MM.1S (cell line): Measurements from ENCODE around the gene IFITM10.

Source experiments
- DNase-seq: peaks from one replicate; pipeline ENCODE4 v3.0.0-alpha.2; 2015
- H2AFZ ChIP-seq: fragments of 300-600 bp; sonication (generic); 2 replicates; pipeline ENCODE4 v1.6.0; 2016; ENCODE audit warnings: antibody characterized with exemption, low read length
- H3F3A ChIP-seq: fragments of 300-600 bp; sonication (generic); 2 replicates; pipeline ENCODE4 v1.6.1; 2016; ENCODE audit warnings: mild to moderate bottlenecking, antibody characterized with exemption, low read length, moderate library complexity, mixed read lengths; ENCODE audit not compliant: insufficient read depth
- H3K27ac ChIP-seq: fragments of 300-600 bp; sonication (generic); 2 replicates; pipeline ENCODE4 v1.5.1; 2016; ENCODE audit warnings: mild to moderate bottlenecking, low read length
- H3K27me3 ChIP-seq: fragments of 300-600 bp; sonication (generic); replicated peaks from 2 replicates; pipeline ENCODE4 v1.6.0; 2016; ENCODE audit warnings: low read length; ENCODE audit not compliant: insufficient read depth
- H3K36me3 ChIP-seq: fragments of 300-600 bp; sonication (generic); replicated peaks from 2 replicates; pipeline ENCODE4 v1.6.1; 2016; ENCODE audit warnings: mild to moderate bottlenecking, low read length, mixed read lengths; ENCODE audit not compliant: insufficient read depth
- H3K4me1 ChIP-seq: fragments of 300-600 bp; sonication (generic); 2 replicates; pipeline ENCODE4 v1.6.1; 2016; ENCODE audit warnings: low read length, mixed read lengths
- H3K4me2 ChIP-seq: fragments of 300-600 bp; sonication (generic); 2 replicates; pipeline ENCODE4 v1.6.0; 2016; ENCODE audit warnings: low read depth, low read length
- H3K4me3 ChIP-seq: fragments of 300-600 bp; sonication (generic); 2 replicates; pipeline ENCODE4 v1.5.1; 2016; ENCODE audit warnings: low read length, mixed read lengths
- H3K79me2 ChIP-seq: fragments of 300-600 bp; sonication (generic); 2 replicates; pipeline ENCODE4 v1.6.1; 2016; ENCODE audit warnings: mixed run types, low read length, mixed read lengths
- H3K9ac ChIP-seq: fragments of 300-600 bp; sonication (generic); 2 replicates; pipeline ENCODE4 v1.6.1; 2016; ENCODE audit warnings: low read length, mixed read lengths
- H3K9me2 ChIP-seq: fragments of 300-600 bp; sonication (generic); replicated peaks from 2 replicates; pipeline ENCODE4 v1.6.1; 2016; ENCODE audit warnings: mild to moderate bottlenecking, low read length, mixed read lengths; ENCODE audit not compliant: insufficient read depth
- H3K9me3 ChIP-seq: fragments of 300-600 bp; sonication (generic); replicated peaks from 2 replicates; pipeline ENCODE4 v1.6.1; 2016; ENCODE audit warnings: mild to moderate bottlenecking, low read length, mixed read lengths; ENCODE audit not compliant: insufficient read depth
- H4K20me1 ChIP-seq: fragments of 300-600 bp; sonication (generic); 2 replicates; pipeline ENCODE4 v1.6.1; 2016; ENCODE audit warnings: mild to moderate bottlenecking, low read length, moderate library complexity, mixed read lengths; ENCODE audit not compliant: insufficient read depth
- CTCF ChIP-seq: fragments of 300-600 bp; sonication (generic); IDR thresholded peaks from 2 replicates; pipeline ENCODE4 v1.5.1; 2016; ENCODE audit warnings: antibody characterized with exemption, low read length, mixed read lengths
- EZH2 ChIP-seq: fragments of 300-600 bp; sonication (generic); optimal IDR thresholded peaks from 2 replicates; pipeline ENCODE3; 2017; ENCODE audit warnings: low read depth, mild to moderate bottlenecking, antibody characterized with exemption, low read length, mixed read lengths
- EZH2phosphoT487 ChIP-seq: fragments of 300-600 bp; sonication (generic); IDR thresholded peaks from 2 replicates; pipeline ENCODE4 v1.6.1; 2018; ENCODE audit warnings: antibody characterized with exemption, low read length

Gene IFITM10

GRCh38 chr11:1753929-1754305, 3.5 kb upstream of the IFITM10 start:
- H3K9me2 ChIP-seq, result no peaks in the 10 kb centered on the region
- no peaks in the 10 kb centered on the region for H3F3A ChIP-seq
- DNase-seq, result no peak
- no peaks in the 10 kb centered on the region for H3K36me3 ChIP-seq
- no peaks in the 10 kb centered on the region for H3K79me2 ChIP-seq
- H3K27me3 ChIP-seq, result no peaks in the 10 kb centered on the region
- H4K20me1 ChIP-seq, result no peaks in the 10 kb centered on the region; the same call in 1 of the 2 replicates
- H3K4me3 ChIP-seq, result no peak overlapping the region
- H3K9ac ChIP-seq, result no peak overlapping the region
- H3K9me3 ChIP-seq, result no peaks in the 10 kb centered on the region
- H3K27ac ChIP-seq, result no peak overlapping the region
- no peaks in the 10 kb centered on the region for H3K4me1 ChIP-seq
- no peak overlapping the region for H2AFZ ChIP-seq
- no peak overlapping the region for H3K4me2 ChIP-seq
- TF ChIP-seq CTCF (no peak), EZH2phosphoT487 (no peak), EZH2 (no peak)

- Histone ChIP-seq H2AFZ (no peak overlapping the region), H3K79me2 (no peaks in the 10 kb centered on the region), H3K4me3 (no peak overlapping the region), H3K27ac (no peak overlapping the region), H3K4me1 (no peaks in the 10 kb centered on the region), H4K20me1 (no peaks in the 10 kb centered on the region; the same call in 1 of the 2 replicates), H3K27me3 (no peaks in the 10 kb centered on the region), H3F3A (no peaks in the 10 kb centered on the region), H3K9me2 (no peaks in the 10 kb centered on the region), H3K36me3 (no peaks in the 10 kb centered on the region), H3K9ac (no peak overlapping the region), H3K9me3 (no peaks in the 10 kb centered on the region), H3K4me2 (no peak overlapping the region)
- TF ChIP-seq CTCF, result no peak
- no peak for TF ChIP-seq EZH2phosphoT487
- no peak for TF ChIP-seq EZH2
- DNase-seq, result no peak
Measured at GRCh38 chr11:1753229-1753928, 3.0 kb upstream of the IFITM10 start.

- no peak for TF ChIP-seq EZH2phosphoT487
- TF ChIP-seq CTCF, result no peak
- no peak for DNase-seq
- no peaks in the 10 kb centered on the region for H3K79me2 ChIP-seq
- no peaks in the 10 kb centered on the region for H3K9me2 ChIP-seq
- H3K9ac ChIP-seq, result no peak overlapping the region
- H3K9me3 ChIP-seq, result no peaks in the 10 kb centered on the region
- H4K20me1 ChIP-seq, result no peaks in the 10 kb centered on the region; the same call in 1 of the 2 replicates
- no peaks in the 10 kb centered on the region for H3K36me3 ChIP-seq
- H3F3A ChIP-seq, result no peaks in the 10 kb centered on the region
- no peak overlapping the region for H3K4me2 ChIP-seq
- H2AFZ ChIP-seq, result no peak overlapping the region
- no peaks in the 10 kb centered on the region for H3K27me3 ChIP-seq
- no peak overlapping the region for H3K27ac ChIP-seq
- no peak overlapping the region for H3K4me3 ChIP-seq
- no peaks in the 10 kb centered on the region for H3K4me1 ChIP-seq
Measured at GRCh38 chr11:1752907-1753228, 2.5 kb upstream of the IFITM10 start.
